ENCODE data around the gene COQ2.
"Not testable (repeated sequence)": the region's sequence is repeated elsewhere in the genome, so short reads cannot be mapped to it uniquely, and the experiment has no call there.

Gene COQ2

GRCh38 chr4:83250687-83251446 lies 33.7 kb downstream of the COQ2 start:
- no peak for DNase-seq (ENCODE audit: extremely low read depth in 1 of 2, low read depth in 1 of 2)

GRCh38 chr4:83248486-83248885 lies 36.1 kb downstream of the COQ2 start:
- DNase-seq (ENCODE audit: extremely low read depth in 1 of 2, low read depth in 1 of 2): no peak

GRCh38 chr4:83247415-83248357 lies 36.9 kb downstream of the COQ2 start:
- DNase-seq (ENCODE audit: extremely low read depth in 1 of 2, low read depth in 1 of 2): no peak

- no peak for DNase-seq (ENCODE audit: extremely low read depth in 1 of 2, low read depth in 1 of 2)
Observed at GRCh38 chr4:83241132-83241531, 43.5 kb downstream of the COQ2 start.

GRCh38 chr4:83240379-83240875 lies 44.2 kb downstream of the COQ2 start:
- DNase-seq (ENCODE audit: extremely low read depth in 1 of 2, low read depth in 1 of 2): no peak

- DNase-seq (ENCODE audit: extremely low read depth in 1 of 2, low read depth in 1 of 2): no peak
Observed at GRCh38 chr4:83238393-83239248, 46.0 kb downstream of the COQ2 start.

DNA sequence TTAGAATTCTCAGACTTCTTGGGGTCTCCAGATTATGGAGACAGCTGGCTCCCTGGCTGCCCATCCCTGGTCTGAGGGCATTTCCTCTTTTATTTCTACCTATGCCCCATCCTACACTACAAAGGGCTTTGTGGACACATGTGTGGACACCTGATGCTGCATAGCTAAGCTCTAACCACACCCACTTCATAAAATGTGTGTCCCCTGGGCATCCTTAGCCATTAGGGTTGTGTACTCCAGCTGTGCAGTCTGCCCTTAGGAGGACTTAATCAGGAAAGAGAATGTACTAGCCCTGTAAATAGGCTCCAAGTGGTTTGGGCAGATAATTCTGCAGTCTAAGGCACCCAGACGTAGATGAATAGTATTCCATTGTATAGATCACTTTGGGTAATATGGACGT lies 47.0 kb downstream of the COQ2 start:
- DNase-seq (ENCODE audit: extremely low read depth in 1 of 2, low read depth in 1 of 2): no peak

DNA sequence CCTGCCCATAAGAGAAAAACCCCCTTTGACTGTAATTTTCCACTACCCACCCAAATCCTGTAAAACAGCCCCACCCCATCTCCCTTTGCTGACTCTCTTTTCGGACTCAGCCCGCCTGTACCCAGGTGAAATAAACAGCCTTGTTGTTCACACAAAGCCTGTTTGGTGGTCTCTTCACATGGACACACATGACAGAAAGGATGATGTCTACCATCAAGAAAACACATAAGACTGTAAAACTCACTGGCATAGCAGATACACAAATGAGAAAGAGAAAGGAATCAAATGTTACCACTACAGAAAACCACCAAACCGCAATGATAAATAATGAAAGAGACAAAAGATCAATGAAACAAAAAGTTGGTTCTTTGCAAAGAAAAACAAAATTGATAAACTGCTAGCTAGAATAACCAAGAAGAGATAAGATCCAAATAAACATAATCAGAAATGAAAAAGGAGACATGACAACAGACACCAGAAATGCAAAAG lies 48.9 kb downstream of the COQ2 start:
- DNase-seq (ENCODE audit: extremely low read depth in 1 of 2, low read depth in 1 of 2): not testable (repeated sequence)

DNA sequence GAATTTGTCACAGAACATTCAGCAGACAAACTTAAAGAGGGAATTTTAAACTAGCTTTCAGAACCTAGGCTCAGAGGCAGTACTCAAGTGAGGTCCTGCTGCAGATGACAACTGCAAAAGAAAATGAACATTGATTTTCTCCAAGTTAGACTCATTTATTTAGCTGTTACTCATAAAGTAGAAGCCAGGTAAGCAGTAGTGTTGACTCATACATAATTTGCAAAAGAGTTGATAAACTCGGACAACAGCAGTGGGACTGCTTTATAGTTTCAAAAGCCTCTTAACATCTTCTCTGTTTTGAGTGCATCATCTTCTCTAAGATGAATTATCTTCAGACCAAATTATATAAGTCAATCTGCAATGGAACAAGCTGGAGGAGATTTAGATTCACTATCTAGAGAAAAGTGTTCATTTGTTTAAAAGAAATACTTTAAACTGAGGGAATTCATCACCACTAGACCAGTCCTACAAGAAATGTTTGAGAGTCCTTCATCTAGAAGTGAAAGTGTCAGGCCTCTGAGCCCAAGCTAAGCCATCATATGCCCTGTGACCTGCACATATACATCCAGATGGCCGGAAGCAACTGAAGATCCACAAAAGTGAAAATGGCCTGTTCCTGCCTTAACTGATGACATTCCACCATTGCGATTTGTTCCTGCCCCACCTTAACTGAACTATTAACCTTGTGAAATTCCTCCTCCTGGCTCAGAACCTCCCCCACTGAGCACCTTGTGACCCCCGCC lies 49.5 kb downstream of the COQ2 start:
- DNase-seq (ENCODE audit: extremely low read depth in 1 of 2, low read depth in 1 of 2): no peak

DNA sequence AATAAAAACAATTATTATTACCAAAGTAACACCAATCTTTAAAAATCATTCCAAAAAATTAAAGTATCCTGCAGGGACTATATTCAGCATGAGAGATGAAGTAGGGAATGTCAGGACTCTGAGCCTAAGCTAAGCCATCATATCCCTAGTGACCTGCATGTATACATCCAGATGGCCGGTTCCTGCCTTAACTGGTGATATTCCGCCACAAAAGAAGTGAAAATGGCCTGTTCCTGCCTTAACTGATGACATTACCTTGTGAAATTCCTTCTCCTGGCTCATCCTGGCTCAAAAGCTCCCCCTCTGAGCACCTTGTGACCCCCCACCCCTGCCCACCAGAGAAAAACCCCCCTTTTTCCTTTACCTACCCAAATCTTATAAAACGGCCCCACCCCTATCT lies 50.2 kb downstream of the COQ2 start:
- not testable (repeated sequence) for DNase-seq (ENCODE audit: extremely low read depth in 1 of 2, low read depth in 1 of 2)

- DNase-seq (ENCODE audit: extremely low read depth in 1 of 2, low read depth in 1 of 2): no peak
Observed at GRCh38 chr4:83232082-83232481, 52.5 kb downstream of the COQ2 start.

- DNase-seq (ENCODE audit: extremely low read depth in 1 of 2, low read depth in 1 of 2): no peak
Observed at GRCh38 chr4:83231620-83232076, 53.0 kb downstream of the COQ2 start.

- DNase-seq (ENCODE audit: extremely low read depth in 1 of 2, low read depth in 1 of 2): no peak
Observed at GRCh38 chr4:83230928-83231327, 53.7 kb downstream of the COQ2 start.

GRCh38 chr4:83229791-83230190 lies 54.8 kb downstream of the COQ2 start:
- no peak for DNase-seq (ENCODE audit: extremely low read depth in 1 of 2, low read depth in 1 of 2)

- no peak for DNase-seq (ENCODE audit: extremely low read depth in 1 of 2, low read depth in 1 of 2)
Observed at GRCh38 chr4:83228231-83228630, 56.4 kb downstream of the COQ2 start.

DNA sequence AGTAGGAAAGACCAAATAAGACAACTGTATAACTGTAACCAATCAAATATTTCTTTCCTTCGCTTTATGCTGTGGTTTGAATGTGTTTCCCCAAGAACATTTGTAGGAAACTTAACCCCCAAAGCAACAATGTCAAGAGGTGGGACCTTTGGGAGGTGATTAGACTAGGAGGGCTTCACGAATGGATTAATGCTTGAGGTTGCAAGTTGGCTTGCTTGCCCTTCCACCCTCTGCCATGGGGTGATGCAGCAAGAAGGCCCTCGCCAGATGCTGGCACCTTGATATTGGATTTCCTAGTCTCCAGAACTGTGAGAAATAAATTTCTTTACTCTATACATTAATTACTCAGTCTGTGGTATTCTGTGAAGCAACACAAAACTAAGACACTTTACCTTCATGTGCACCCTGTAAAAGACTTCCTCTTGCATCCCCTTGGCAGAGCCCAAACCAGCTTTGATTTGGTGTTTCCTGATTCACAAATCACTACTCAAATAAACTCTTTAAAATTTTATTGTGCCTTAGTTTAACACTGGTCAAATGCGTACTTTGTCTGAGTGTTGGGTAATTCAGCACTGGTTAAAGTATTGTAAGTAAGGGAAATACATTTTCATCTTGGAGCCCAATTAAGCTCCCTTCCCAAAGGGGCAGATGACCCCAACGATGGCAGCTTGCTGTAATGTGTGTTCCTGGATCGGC lies 59.9 kb downstream of the COQ2 start:
- no peak for DNase-seq (ENCODE audit: extremely low read depth in 1 of 2, low read depth in 1 of 2)

- no peak for DNase-seq (ENCODE audit: extremely low read depth in 1 of 2, low read depth in 1 of 2)
Observed at GRCh38 chr4:83223781-83224180, 60.8 kb downstream of the COQ2 start.

- no peak for DNase-seq (ENCODE audit: extremely low read depth in 1 of 2, low read depth in 1 of 2)
Observed at GRCh38 chr4:83221897-83222441, 62.6 kb downstream of the COQ2 start.

Measured in activated CD8-positive, alpha-beta memory T cell treated with anti-CD3 and anti-CD28 coated beads for 1 hour (primary cell).